Brain microvascular endothelial cell (primary cell): Measurements from ENCODE around the gene MGMT.

ENCODE experiments used
- DNase-seq: peaks from one replicate; pipeline ENCODE4 v3.0.0-alpha.2; 2020
- H3K27ac ChIP-seq: fragments of 250-450 bp; sonication (Bioruptor Pico); 2 replicates; pipeline ENCODE4 v1.5.1; 2020; ENCODE audit warnings: mild to moderate bottlenecking, moderate library complexity
- H3K27me3 ChIP-seq: fragments of 250-450 bp; sonication (Bioruptor Pico); replicated peaks from 2 replicates; pipeline ENCODE4 v1.5.1; 2020; ENCODE audit warnings: mild to moderate bottlenecking
- H3K36me3 ChIP-seq: fragments of 250-450 bp; sonication (Bioruptor Pico); replicated peaks from 2 replicates; pipeline ENCODE4 v1.5.1; 2020; ENCODE audit warnings: mild to moderate bottlenecking
- H3K4me3 ChIP-seq: 2 replicates; pipeline ENCODE4 v1.5.1; 2011; ENCODE audit warnings: low read depth, mild to moderate bottlenecking, control low read depth, low read length, moderate library complexity
- CTCF ChIP-seq: IDR thresholded peaks from 2 replicates; pipeline ENCODE4 v1.5.1; 2011; ENCODE audit warnings: low read depth, mild to moderate bottlenecking, moderate library complexity, low read length, control low read depth, inconsistent platforms; ENCODE audit errors: missing control alignments
- in situ Hi-C: cut with HindIII; loops from 2 replicates; pipeline ENCODE4 v1.10.0; 2017; ENCODE audit warnings: low sequenced_read_pairs, low pct_ligation_motif_present

The MGMT gene

GRCh38 chr10:129550076-129550475, 83.0 kb downstream of the MGMT start:
- Histone ChIP-seq H3K27me3 (no peaks in the 10 kb centered on the region), H3K27ac (no peak overlapping the region), H3K36me3 (no peaks in the 10 kb centered on the region), H3K4me3 (no peak overlapping the region)
- in situ Hi-C loops = no loop called here
- no peak for DNase-seq
- TF ChIP-seq CTCF = no peak

- no peak for DNase-seq
- Histone ChIP-seq H3K27ac (no peak overlapping the region), H3K27me3 (no peaks in the 10 kb centered on the region), H3K4me3 (no peak overlapping the region), H3K36me3 (no peaks in the 10 kb centered on the region)
- in situ Hi-C loops = no loop called here
- TF ChIP-seq CTCF = no peak
Observed at GRCh38 chr10:129550658-129551057, 83.6 kb downstream of the MGMT start.

- in situ Hi-C loops = no loop called here
- Histone ChIP-seq H3K27me3 (no peaks in the 10 kb centered on the region), H3K36me3 (no peaks in the 10 kb centered on the region), H3K4me3 (no peak overlapping the region), H3K27ac (no peak overlapping the region)
- DNase-seq = no peak
- no peak for TF ChIP-seq CTCF
Observed at GRCh38 chr10:129552119-129552518, 85.1 kb downstream of the MGMT start.

- no peaks in the 10 kb centered on the region for H3K36me3 ChIP-seq
- DNase-seq = no peak
- in situ Hi-C loops = no loop called here
- H3K27ac ChIP-seq = no peak overlapping the region
- H3K27me3 ChIP-seq = no peaks in the 10 kb centered on the region
- no peak for TF ChIP-seq CTCF
- no peak overlapping the region for H3K4me3 ChIP-seq
Observed at GRCh38 chr10:129553928-129554327, 86.9 kb downstream of the MGMT start.

GRCh38 chr10:129556316-129556715, 89.3 kb downstream of the MGMT start:
- no peaks in the 10 kb centered on the region for H3K36me3 ChIP-seq
- no peak for DNase-seq
- no peak overlapping the region for H3K27ac ChIP-seq
- TF ChIP-seq CTCF = no peak
- H3K4me3 ChIP-seq = no peak overlapping the region
- in situ Hi-C loops = no loop called here
- no peaks in the 10 kb centered on the region for H3K27me3 ChIP-seq

GRCh38 chr10:129560361-129560760, 93.3 kb downstream of the MGMT start:
- in situ Hi-C loops = no loop called here
- TF ChIP-seq CTCF = no peak
- Histone ChIP-seq H3K4me3 (no peak overlapping the region), H3K27me3 (no peaks in the 10 kb centered on the region), H3K36me3 (no peaks in the 10 kb centered on the region), H3K27ac (no peak overlapping the region)
- DNase-seq = no peak
